HPDE6-E6E7 (cell line): Measurements from ENCODE around the gene SLC25A22.

ENCODE experiments used
- DNase-seq: peaks from one replicate; pipeline ENCODE4 v3.0.0; 2011; ENCODE audit warnings: missing footprints; ENCODE audit errors: extremely low spot score

The SLC25A22 gene

DNA sequence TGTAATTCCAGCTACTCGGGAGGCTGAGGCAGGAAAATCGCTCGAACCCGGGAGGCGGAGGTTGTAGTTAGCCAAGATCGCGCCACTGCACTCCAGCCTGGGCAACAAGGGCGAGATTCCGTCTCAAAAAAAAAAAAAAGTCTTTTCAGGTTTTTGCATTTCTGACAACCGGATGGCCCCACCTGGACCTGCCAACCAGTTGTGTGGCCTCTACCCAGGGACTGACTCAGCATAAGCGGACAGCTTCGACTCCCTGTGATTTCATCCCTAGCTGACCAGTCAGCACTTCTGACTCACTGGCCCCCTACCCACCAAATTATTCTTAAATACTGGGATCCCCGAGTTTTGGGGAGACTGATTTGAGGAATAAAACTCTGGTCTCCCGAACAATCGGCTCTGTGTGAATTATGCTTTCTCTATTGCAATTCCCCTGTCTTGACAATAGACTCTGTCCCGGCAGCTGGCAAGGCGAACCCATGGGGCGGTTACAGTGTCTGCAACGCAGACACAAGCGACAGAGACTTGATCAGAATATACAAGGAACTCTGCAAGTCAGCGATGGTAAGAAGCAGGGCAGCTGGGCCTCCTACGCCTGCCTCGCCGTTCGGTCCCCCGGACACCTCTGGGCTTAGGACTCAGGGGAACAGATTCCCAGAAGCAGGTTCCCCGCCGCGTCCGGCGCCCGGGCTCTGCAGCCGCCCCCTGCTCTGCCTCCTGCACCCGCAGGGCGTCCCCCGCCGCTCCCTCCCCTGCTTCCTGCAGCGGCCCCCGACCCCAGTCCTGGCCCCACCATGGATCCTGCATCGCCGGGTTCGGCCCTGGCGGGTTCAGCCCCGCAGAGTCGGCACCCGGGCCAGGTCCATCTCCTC, 51.6 kb downstream of the SLC25A22 start:
- DNase-seq = no peak

GRCh38 chr11:745428-745827, 52.7 kb downstream of the SLC25A22 start:
- no peak for DNase-seq

GRCh38 chr11:742571-743201, 55.4 kb downstream of the SLC25A22 start:
- DNase-seq = no peak

DNA sequence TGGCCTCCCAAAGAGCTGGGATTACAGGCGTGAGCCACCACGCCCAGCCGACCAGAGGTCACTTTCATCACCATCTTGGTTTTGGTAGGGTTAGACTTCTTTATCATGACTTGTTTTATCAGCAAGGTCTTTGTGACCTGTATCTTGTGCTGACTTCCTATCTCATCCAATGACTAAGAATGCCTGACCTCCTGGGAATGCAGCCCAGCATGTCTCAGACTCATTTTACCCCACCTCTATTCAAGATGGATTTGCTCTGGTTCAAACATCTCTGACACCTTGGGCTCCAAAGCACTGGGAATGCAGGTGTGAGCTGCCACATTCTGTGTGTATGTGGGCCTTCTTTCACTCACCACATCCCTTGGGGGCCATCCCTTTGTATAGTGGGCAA, 55.9 kb downstream of the SLC25A22 start:
- DNase-seq = no peak
